CD4-positive, alpha-beta memory T cell (primary cell): Measurements from ENCODE around the gene CSTF2T. TPM values are rescaled to one million over a fixed set of nuclear protein-coding genes. Genes with fewer than 3 reads are reported as not detected.
"Not testable (repeated sequence)": the region's sequence is repeated elsewhere in the genome, so short reads cannot be mapped to it uniquely, and the experiment has no call there.

Source experiments
- CTCF ChIA-PET: fragments of 350-600 bp; sonication (Branson Sonifier 250); formaldehyde crosslinking; loops from one replicate; lab custom pipeline; 2021; ENCODE audit warnings: inconsistent platforms; ENCODE audit not compliant: partially characterized antibody; lab: Charles Lee
- POLR2A ChIA-PET: fragments of 350-600 bp; sonication (Branson Sonifier 250); formaldehyde crosslinking; loops from one replicate; lab custom pipeline; 2021; ENCODE audit not compliant: partially characterized antibody; lab: Charles Lee
- DNase-seq, 5 donors: peaks; one replicate each; pipeline versions ENCODE4 v3.0.0 to v3.0.0-alpha.2; 2020 to 2022; ENCODE audit warnings: mixed read lengths in 1 of 5
- H3K27ac ChIP-seq: one replicate; pipeline ENCODE4 v1.7.0; 2013; ENCODE audit warnings: low read depth, low read length
- H3K27me3 ChIP-seq: 2 replicates; pipeline ENCODE4 v1.7.0; 2013; ENCODE audit warnings: mild to moderate bottlenecking, low read length, moderate library complexity; ENCODE audit not compliant: insufficient read depth
- H3K36me3 ChIP-seq: 2 replicates; pipeline ENCODE4 v1.7.0; 2013; ENCODE audit warnings: mild to moderate bottlenecking, low read length, moderate library complexity; ENCODE audit not compliant: insufficient read depth
- H3K4me1 ChIP-seq: 2 replicates; pipeline ENCODE4 v1.7.0; 2013; ENCODE audit warnings: mild to moderate bottlenecking, low read length, moderate library complexity; ENCODE audit not compliant: insufficient read depth
- H3K4me3 ChIP-seq, 2 donors: one replicate each; pipeline ENCODE4 v1.7.0; 2013; ENCODE audit warnings: low read length in 2 of 2, mild to moderate bottlenecking in 1 of 2
- H3K9me3 ChIP-seq, 2 donors: one replicate each; pipeline ENCODE4 v1.7.0; 2013; ENCODE audit warnings: low read length in 2 of 2, control low read depth in 1 of 2; ENCODE audit not compliant: control insufficient read depth in 1 of 2
- H3K27ac Mint-ChIP-seq, 7 donors: one replicate each; pipeline ENCODE4 v1.8.0; 2020 to 2021; ENCODE audit warnings: mixed read lengths in 7 of 7, mild to moderate bottlenecking in 6 of 7, inconsistent platforms in 3 of 7, moderate library complexity in 3 of 7
- H3K27me3 Mint-ChIP-seq, 2 donors: one replicate each; pipeline ENCODE4 v1.8.0; 2020 to 2021; ENCODE audit warnings: mixed read lengths in 2 of 2
- H3K36me3 Mint-ChIP-seq, 2 donors: one replicate each; pipeline ENCODE4 v1.8.0; 2020 to 2021; ENCODE audit warnings: mixed read lengths in 2 of 2, inconsistent platforms in 1 of 2, mild to moderate bottlenecking in 1 of 2
- H3K4me1 Mint-ChIP-seq, 4 donors: one replicate each; pipeline ENCODE4 v1.8.0; 2020 to 2021; ENCODE audit warnings: mixed read lengths in 4 of 4, mild to moderate bottlenecking in 1 of 4
- H3K4me3 Mint-ChIP-seq, 8 donors: one replicate each; pipeline ENCODE4 v1.8.0; 2020 to 2021; ENCODE audit warnings: mixed read lengths in 8 of 8, mild to moderate bottlenecking in 7 of 8, moderate library complexity in 6 of 8, inconsistent platforms in 3 of 8
- H3K9me3 Mint-ChIP-seq, 8 donors: one replicate each; pipeline ENCODE4 v1.8.0; 2020 to 2021; ENCODE audit warnings: mixed read lengths in 8 of 8, mild to moderate bottlenecking in 5 of 8, inconsistent platforms in 3 of 8, moderate library complexity in 1 of 8
- intact Hi-C: fragments of 100-400 bp; cut with micrococcal nuclease; formaldehyde crosslinking; loops from one replicate; pipeline ENCODE4 v1.15.1; 2023
- polyA plus RNA-seq, 2 donors: library from polyadenylated mRNA; unstranded; fragments of 300-500 nt; fragmentation: Illumina TruSeq; gene quantifications; one replicate each; pipeline ENCODE4 v1.2.3, GENCODE V29; 2021
- total RNA-seq, 2 experiments: library from RNA; stranded (reverse); gene quantifications; one replicate each; pipeline ENCODE4 v1.2.3, GENCODE V29; 2021

Gene CSTF2T
- total and polyA plus RNA-seq, 4 experiments from 2014 or later = 11.6 to 39.8 (median 27.2) TPM

GRCh38 chr10:51696251-51696650 lies 3.1 kb downstream of the CSTF2T start:
- H3K36me3 Mint-ChIP-seq = peaks cover 30 to 41% of the 10 kb centered on the region in 2 donors
- H3K4me1 Mint-ChIP-seq = peaks cover 40 to 65% (median 50%) of the 10 kb centered on the region in 4 donors
- Histone ChIP-seq H3K27ac (no peak overlapping the region), H3K4me1 (peaks cover 53% of the 10 kb centered on the region), H3K9me3 (no peaks in the 10 kb centered on the region), H3K4me3 (no peak overlapping the region), H3K27me3 (no peaks in the 10 kb centered on the region), H3K36me3 (no peaks in the 10 kb centered on the region)
- no peaks in the 10 kb centered on the region for H3K27me3 Mint-ChIP-seq
- CTCF ChIA-PET = no interaction called here
- POLR2A ChIA-PET = no interaction called here
- H3K27ac Mint-ChIP-seq = peak overlapping the region; percentile 36 to 99 (median 72)
- peak overlapping the region in 5 of 8 donors; percentile 32 to 72 (median 43) for H3K4me3 Mint-ChIP-seq
- peaks cover 0 to 6% (median 0%) of the 10 kb centered on the region in 8 donors for H3K9me3 Mint-ChIP-seq
- DNase-seq = no peak
- intact Hi-C loops = no loop called here

- ChIA-PET CTCF (no interaction called here), POLR2A (interaction anchor here (0.9 kb wide), 1 partner anchor 59 kb away, joined by 3 read pairs; no protein-coding TSS in a partner anchor)
- peaks cover 28 to 35% of the 10 kb centered on the region in 2 donors for H3K36me3 Mint-ChIP-seq
- H3K4me1 ChIP-seq = peaks cover 46% of the 10 kb centered on the region
- H3K9me3 Mint-ChIP-seq = no peaks in the 10 kb centered on the region
- no peaks in the 10 kb centered on the region for H3K9me3 ChIP-seq
- H3K27ac ChIP-seq = no peak overlapping the region
- peaks cover 35 to 52% (median 42%) of the 10 kb centered on the region in 4 donors for H3K4me1 Mint-ChIP-seq
- no peak for DNase-seq
- H3K27me3 Mint-ChIP-seq = no peaks in the 10 kb centered on the region
- no peak overlapping the region for H3K27ac Mint-ChIP-seq
- H3K4me3 Mint-ChIP-seq = no peak overlapping the region
- intact Hi-C loops = no loop called here
- H3K27me3 ChIP-seq = no peaks in the 10 kb centered on the region
- no peaks in the 10 kb centered on the region for H3K36me3 ChIP-seq
- H3K4me3 ChIP-seq = no peak overlapping the region
These were observed 5.2 kb downstream of the CSTF2T start for GRCh38 chr10:51694086-51694768.

- Mint-ChIP-seq H3K36me3 (peaks cover 10 to 15% of the 10 kb centered on the region in 2 donors), H3K4me3 (no peak overlapping the region), H3K9me3 (peaks cover 0 to 3% (median 0%) of the 10 kb centered on the region in 8 donors), H3K4me1 (peaks cover 14 to 22% (median 17%) of the 10 kb centered on the region in 4 donors), H3K27ac (no peak overlapping the region), H3K27me3 (peaks cover 0 to 1% of the 10 kb centered on the region in 2 donors)
- intact Hi-C loops = no loop called here
- CTCF ChIA-PET = no interaction called here
- no peak for DNase-seq
- Histone ChIP-seq H3K27ac (no peak overlapping the region), H3K4me3 (no peak overlapping the region), H3K4me1 (peaks cover 18% of the 10 kb centered on the region), H3K27me3 (no peaks in the 10 kb centered on the region), H3K9me3 (no peaks in the 10 kb centered on the region), H3K36me3 (no peaks in the 10 kb centered on the region)
- POLR2A ChIA-PET = no interaction called here
These were observed 8.3 kb downstream of the CSTF2T start for GRCh38 chr10:51691135-51691534.

DNA sequence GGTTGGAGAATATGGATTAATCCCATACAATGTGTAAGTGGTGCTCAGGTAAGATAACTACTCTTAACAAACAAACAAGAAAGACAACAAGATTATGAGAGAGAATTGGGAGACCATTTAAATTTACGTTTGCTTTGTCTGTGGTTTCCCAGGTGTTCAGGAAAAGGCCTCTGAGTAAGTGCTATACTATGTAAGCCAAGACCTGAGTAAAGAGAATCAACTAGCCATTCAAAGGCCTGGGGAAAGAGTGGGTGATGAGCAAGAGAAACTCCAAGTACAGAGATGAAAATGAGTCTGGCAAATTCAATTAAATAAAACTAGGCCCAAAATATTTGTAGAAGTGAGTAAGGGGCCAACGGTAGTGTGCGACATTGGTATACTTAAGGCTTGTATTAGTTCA lies 9.9 kb downstream of the CSTF2T start:
- H3K27ac ChIP-seq = no peak overlapping the region
- no peak for DNase-seq
- H3K9me3 Mint-ChIP-seq = peaks cover 0 to 6% (median 0%) of the 10 kb centered on the region in 8 donors
- no peak overlapping the region for H3K4me3 Mint-ChIP-seq
- no peak overlapping the region for H3K4me3 ChIP-seq
- CTCF ChIA-PET = no interaction called here
- no peaks in the 10 kb centered on the region for H3K36me3 ChIP-seq
- H3K4me1 ChIP-seq = peaks cover 2% of the 10 kb centered on the region
- POLR2A ChIA-PET = no interaction called here
- H3K27me3 ChIP-seq = no peaks in the 10 kb centered on the region
- no peak overlapping the region for H3K27ac Mint-ChIP-seq
- no peaks in the 10 kb centered on the region for H3K9me3 ChIP-seq
- H3K4me1 Mint-ChIP-seq = peaks cover 1 to 6% (median 2%) of the 10 kb centered on the region in 4 donors
- H3K36me3 Mint-ChIP-seq = no peaks in the 10 kb centered on the region
- intact Hi-C loops = no loop called here
- peaks cover 0 to 2% of the 10 kb centered on the region in 2 donors for H3K27me3 Mint-ChIP-seq

DNA sequence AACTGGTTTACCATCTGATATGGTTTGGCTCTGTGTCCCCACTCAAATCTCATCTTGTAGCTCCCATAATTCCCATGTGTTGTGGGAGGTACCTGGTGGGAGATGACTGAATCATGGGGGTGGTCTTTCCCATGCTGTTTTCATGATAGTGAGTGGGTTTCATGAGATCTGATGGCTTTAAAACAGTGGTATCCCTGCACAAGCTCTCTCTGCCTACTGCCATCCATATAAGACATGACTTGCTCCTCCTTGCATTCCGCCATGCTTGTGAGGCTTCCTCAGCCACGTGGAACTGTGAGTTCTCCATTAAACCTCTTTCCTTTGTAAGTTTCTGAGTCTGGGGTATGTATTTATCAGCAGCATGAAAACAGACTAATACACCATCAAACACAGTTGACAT lies 10.6 kb downstream of the CSTF2T start:
- DNase-seq, H3K9me3 Mint-ChIP-seq, H3K27me3 ChIP-seq, H3K36me3 Mint-ChIP-seq, H3K4me3 ChIP-seq, H3K9me3 ChIP-seq, CTCF ChIA-PET, POLR2A ChIA-PET, H3K4me1 Mint-ChIP-seq, H3K4me1 ChIP-seq, H3K4me3 Mint-ChIP-seq, H3K27ac ChIP-seq, H3K27me3 Mint-ChIP-seq, H3K27ac Mint-ChIP-seq, intact Hi-C loops, H3K36me3 ChIP-seq: not testable (repeated sequence)

GRCh38 chr10:51687296-51687695 lies 12.1 kb downstream of the CSTF2T start:
- Histone ChIP-seq H3K27ac (no peak overlapping the region), H3K4me3 (no peak overlapping the region), H3K4me1 (no peaks in the 10 kb centered on the region), H3K36me3 (no peaks in the 10 kb centered on the region), H3K9me3 (no peaks in the 10 kb centered on the region), H3K27me3 (no peaks in the 10 kb centered on the region)
- no peak for DNase-seq
- ChIA-PET POLR2A (no interaction called here), CTCF (no interaction called here)
- Mint-ChIP-seq H3K4me3 (no peak overlapping the region), H3K27ac (no peak overlapping the region), H3K9me3 (peaks cover 0 to 6% (median 0%) of the 10 kb centered on the region in 8 donors), H3K36me3 (no peaks in the 10 kb centered on the region), H3K27me3 (peaks cover 5 to 6% of the 10 kb centered on the region in 2 donors), H3K4me1 (peaks cover 0 to 3% (median 0%) of the 10 kb centered on the region in 4 donors)
- intact Hi-C loops = no loop called here

DNA sequence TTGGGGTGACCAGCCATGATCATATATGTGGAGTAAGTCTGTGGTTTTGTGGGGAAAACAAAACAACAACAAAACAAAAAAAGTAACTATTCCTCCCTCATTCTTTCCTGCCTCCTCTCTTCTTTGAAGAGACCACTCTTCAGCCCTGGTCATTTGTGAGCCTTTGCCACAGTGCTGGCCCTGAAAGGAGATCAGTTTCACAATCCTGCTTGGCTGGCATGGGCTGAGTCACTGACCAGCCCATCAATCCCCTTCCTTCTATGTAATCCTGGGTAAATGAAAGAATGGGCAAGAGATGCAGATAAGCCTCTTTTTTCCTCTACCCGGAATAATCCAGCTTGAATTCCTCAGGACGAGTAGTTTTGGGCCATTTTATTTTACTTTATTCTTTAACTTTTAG lies 13.6 kb downstream of the CSTF2T start:
- Histone ChIP-seq H3K4me1 (no peaks in the 10 kb centered on the region), H3K4me3 (no peak overlapping the region), H3K36me3 (no peaks in the 10 kb centered on the region), H3K27me3 (no peaks in the 10 kb centered on the region), H3K27ac (no peak overlapping the region), H3K9me3 (no peaks in the 10 kb centered on the region)
- ChIA-PET CTCF (no interaction called here), POLR2A (no interaction called here)
- intact Hi-C loops = no loop called here
- no peak overlapping the region for H3K4me3 Mint-ChIP-seq
- H3K4me1 Mint-ChIP-seq = no peaks in the 10 kb centered on the region
- no peak overlapping the region for H3K27ac Mint-ChIP-seq
- H3K36me3 Mint-ChIP-seq = no peaks in the 10 kb centered on the region
- DNase-seq = no peak
- peaks cover 0 to 6% (median 0%) of the 10 kb centered on the region in 8 donors for H3K9me3 Mint-ChIP-seq
- peaks cover 5 to 8% of the 10 kb centered on the region in 2 donors for H3K27me3 Mint-ChIP-seq
